RWPE2 (cell line): ENCODE results near the gene LRFN2.

Experiments used
- ATAC-seq: fragments of 200-7000 bp; cut with Tn5 transposase; 3 replicates; pipeline ENCODE4 v1.9.1; 2021; ENCODE audit warnings: low read depth
- DNase-seq: peaks from one replicate; pipeline ENCODE4 v3.0.0-alpha.2; 2020; ENCODE audit warnings: low spot score
- H3K27ac ChIP-seq: fragments of 450-650 bp; 2 replicates; pipeline ENCODE4 v1.5.1; 2017; ENCODE audit warnings: mild to moderate bottlenecking; ENCODE audit not compliant: poor library complexity, severe bottlenecking
- H3K27me3 ChIP-seq: fragments of 250-450 bp; sonication (Bioruptor Pico); 2 replicates; pipeline ENCODE4 v1.5.1; 2021; ENCODE audit warnings: mild to moderate bottlenecking, moderate library complexity; ENCODE audit not compliant: insufficient read depth, poor library complexity, severe bottlenecking
- H3K36me3 ChIP-seq: fragments of 250-450 bp; sonication (Bioruptor Pico); 2 replicates; pipeline ENCODE4 v1.5.1; 2020; ENCODE audit warnings: low read depth, mild to moderate bottlenecking, moderate library complexity
- H3K4me1 ChIP-seq: fragments of 250-450 bp; sonication (Bioruptor Pico); 2 replicates; pipeline ENCODE4 v1.5.1; 2021; ENCODE audit warnings: mild to moderate bottlenecking, moderate library complexity; ENCODE audit not compliant: insufficient read depth, poor library complexity, severe bottlenecking
- H3K4me3 ChIP-seq: fragments of 250-450 bp; sonication (Bioruptor Pico); 2 replicates; pipeline ENCODE4 v1.5.1; 2021; ENCODE audit warnings: mild to moderate bottlenecking, moderate library complexity; ENCODE audit not compliant: severe bottlenecking
- H3K9me3 ChIP-seq: fragments of 250-450 bp; sonication (Bioruptor Pico); 2 replicates; pipeline ENCODE4 v1.5.1; 2021; ENCODE audit warnings: mild to moderate bottlenecking, moderate library complexity; ENCODE audit not compliant: severe bottlenecking
- TF ChIP-seq, protein P1 (sequence below): fragments of 450-650 bp; IDR thresholded peaks from one replicate; pipeline ENCODE4 v1.5.1; 2017; ENCODE audit warnings: mild to moderate bottlenecking, moderate library complexity; ENCODE audit not compliant: poor library complexity, severe bottlenecking

Gene LRFN2

GRCh38 chr6:40392589-40392988 lies 194.6 kb downstream of the LRFN2 start:
- TF ChIP-seq, protein P1, sequence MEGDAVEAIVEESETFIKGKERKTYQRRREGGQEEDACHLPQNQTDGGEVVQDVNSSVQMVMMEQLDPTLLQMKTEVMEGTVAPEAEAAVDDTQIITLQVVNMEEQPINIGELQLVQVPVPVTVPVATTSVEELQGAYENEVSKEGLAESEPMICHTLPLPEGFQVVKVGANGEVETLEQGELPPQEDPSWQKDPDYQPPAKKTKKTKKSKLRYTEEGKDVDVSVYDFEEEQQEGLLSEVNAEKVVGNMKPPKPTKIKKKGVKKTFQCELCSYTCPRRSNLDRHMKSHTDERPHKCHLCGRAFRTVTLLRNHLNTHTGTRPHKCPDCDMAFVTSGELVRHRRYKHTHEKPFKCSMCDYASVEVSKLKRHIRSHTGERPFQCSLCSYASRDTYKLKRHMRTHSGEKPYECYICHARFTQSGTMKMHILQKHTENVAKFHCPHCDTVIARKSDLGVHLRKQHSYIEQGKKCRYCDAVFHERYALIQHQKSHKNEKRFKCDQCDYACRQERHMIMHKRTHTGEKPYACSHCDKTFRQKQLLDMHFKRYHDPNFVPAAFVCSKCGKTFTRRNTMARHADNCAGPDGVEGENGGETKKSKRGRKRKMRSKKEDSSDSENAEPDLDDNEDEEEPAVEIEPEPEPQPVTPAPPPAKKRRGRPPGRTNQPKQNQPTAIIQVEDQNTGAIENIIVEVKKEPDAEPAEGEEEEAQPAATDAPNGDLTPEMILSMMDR = no peak
- Histone ChIP-seq H3K9me3 (no peaks in the 10 kb centered on the region), H3K4me3 (no peak overlapping the region), H3K27ac (no peak overlapping the region), H3K4me1 (no peaks in the 10 kb centered on the region), H3K36me3 (no peaks in the 10 kb centered on the region), H3K27me3 (no peaks in the 10 kb centered on the region)
- ATAC-seq (no peak), DNase-seq (no peak)

- DNase-seq = no peak
- no peaks in the 10 kb centered on the region for H3K27me3 ChIP-seq
- ATAC-seq = no peak
- TF ChIP-seq, protein P1 = no peak
- no peaks in the 10 kb centered on the region for H3K4me1 ChIP-seq
- no peak overlapping the region for H3K27ac ChIP-seq
- no peak overlapping the region for H3K4me3 ChIP-seq
- no peaks in the 10 kb centered on the region for H3K36me3 ChIP-seq
- H3K9me3 ChIP-seq = no peaks in the 10 kb centered on the region
These were observed 195.2 kb downstream of the LRFN2 start for GRCh38 chr6:40391851-40392517.

GRCh38 chr6:40391086-40391485 lies 196.1 kb downstream of the LRFN2 start:
- no peak for DNase-seq

GRCh38 chr6:40390144-40390800 lies 196.9 kb downstream of the LRFN2 start:
- no peak overlapping the region for H3K4me3 ChIP-seq
- no peak for DNase-seq
- TF ChIP-seq, protein P1 = no peak

More at GRCh38 chr6:40391086-40391485, 196.1 kb downstream of the LRFN2 start:
- TF ChIP-seq, protein P1 = no peak
- Histone ChIP-seq H3K4me1 (no peaks in the 10 kb centered on the region), H3K4me3 (no peak overlapping the region), H3K27me3 (no peaks in the 10 kb centered on the region), H3K36me3 (no peaks in the 10 kb centered on the region), H3K9me3 (no peaks in the 10 kb centered on the region), H3K27ac (no peak overlapping the region)
- no peak for ATAC-seq

DNA sequence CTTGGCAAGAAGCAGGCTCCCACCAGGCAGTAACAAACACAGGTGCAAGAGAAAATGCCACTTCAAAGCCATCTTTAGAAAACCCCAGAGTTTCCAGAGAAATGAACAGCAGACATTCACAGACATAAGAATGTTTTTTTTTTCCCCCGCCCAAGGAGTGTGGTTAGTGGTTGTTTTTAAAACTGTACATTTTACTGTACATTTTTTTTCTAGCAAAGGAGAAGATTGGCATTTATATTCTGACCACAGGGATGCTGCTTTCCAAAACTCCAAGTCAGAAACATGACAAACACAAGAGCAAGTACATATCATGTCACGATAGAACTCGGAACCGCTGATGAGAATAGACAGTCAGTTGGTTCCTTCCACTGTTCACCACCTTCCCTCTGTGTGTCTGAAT lies 197.9 kb downstream of the LRFN2 start:
- DNase-seq (no peak), ATAC-seq (no peak)
- Histone ChIP-seq H3K27ac (no peak overlapping the region), H3K9me3 (no peaks in the 10 kb centered on the region), H3K4me3 (no peak overlapping the region), H3K36me3 (no peaks in the 10 kb centered on the region), H3K4me1 (no peaks in the 10 kb centered on the region), H3K27me3 (no peaks in the 10 kb centered on the region)
- TF ChIP-seq, protein P1 = no peak

More at GRCh38 chr6:40390144-40390800, 196.9 kb downstream of the LRFN2 start:
- Histone ChIP-seq H3K9me3 (no peaks in the 10 kb centered on the region), H3K27me3 (no peaks in the 10 kb centered on the region), H3K27ac (no peak overlapping the region), H3K4me1 (no peaks in the 10 kb centered on the region), H3K36me3 (no peaks in the 10 kb centered on the region)
- ATAC-seq = no peak
